ENCODE data around the gene FAM107B. TPM values are rescaled to one million over a fixed set of nuclear protein-coding genes. Genes with fewer than 3 reads are reported as not detected.

The FAM107B gene
- total RNA-seq, 1 experiment from 2014 or later = 41.6 TPM

GRCh38 chr10:14693891-14694290, 80.8 kb downstream of the FAM107B start (continued):
- TF ChIP-seq CTCF (IDR thresholded peaks at IDR 0.05 in 2 of 3, conservative IDR thresholded peaks at IDR 0.05 in 1 of 3; ENCODE audit: borderline replicate concordance in 1 of 3, insufficient read depth in 1 of 3, low read depth in 2 of 3, low read length in 2 of 3) (no peak), EZH2phosphoT487 (IDR thresholded peaks at IDR 0.05; ENCODE audit: borderline replicate concordance) (no peak)

GRCh38 chr10:14692344-14693076, 82.2 kb downstream of the FAM107B start:
- ChIA-PET POLR2A (no interaction called here), CTCF (no interaction called here), RAD21 (ENCODE audit: low non-redundant PET in 1 of 2, low total read pairs in 2 of 2, uncharacterized antibody in 2 of 2, unreplicated experiment in 2 of 2) (no interaction called here)
- no peak overlapping the region for H3K27ac ChIP-seq (ENCODE audit: low read depth, low read length)
- H3K9me3 ChIP-seq (ENCODE audit: control insufficient read depth in 1 of 2, insufficient read depth in 1 of 2, low read depth in 1 of 2, low read length in 2 of 2) = no peaks in the 10 kb centered on the region
- no peaks in the 10 kb centered on the region for H3K36me3 ChIP-seq (ENCODE audit: control insufficient read depth in 1 of 2, insufficient read depth in 2 of 2, low read length in 2 of 2)
- no peaks in the 10 kb centered on the region for H3K4me1 ChIP-seq (ENCODE audit: control insufficient read depth in 1 of 2, insufficient read depth in 2 of 2, low read length in 2 of 2)
- intact Hi-C loops (cut with micrococcal nuclease) = no loop called here
- no peaks in the 10 kb centered on the region for H3K79me2 ChIP-seq (ENCODE audit: insufficient read depth, low read length)
- H3K27me3 ChIP-seq (ENCODE audit: insufficient read depth, low read length) = no peaks in the 10 kb centered on the region
- H3K9ac ChIP-seq (ENCODE audit: low read length) = no peak overlapping the region
- TF ChIP-seq SIN3A (IDR thresholded peaks at IDR 0.05; ENCODE audit: low read depth) (no peak), ATF3 (IDR thresholded peaks at IDR 0.05) (no peak), CTCF (IDR thresholded peaks at IDR 0.05 in 2 of 3, conservative IDR thresholded peaks at IDR 0.05 in 1 of 3; ENCODE audit: borderline replicate concordance in 1 of 3, insufficient read depth in 1 of 3, low read depth in 2 of 3, low read length in 2 of 3) (no peak), EZH2 (IDR thresholded peaks at IDR 0.05) (no peak), POLR2A (IDR thresholded peaks at IDR 0.05; ENCODE audit: borderline replicate concordance, extremely low read depth, insufficient read depth, insufficient read length) (no peak), JUND (IDR thresholded peaks at IDR 0.05) (no peak), EGR1 (IDR thresholded peaks at IDR 0.05; ENCODE audit: low read depth) (no peak), ZNF274 (IDR thresholded peaks at IDR 0.05; ENCODE audit: low read depth, low read length) (no peak), SRF (IDR thresholded peaks at IDR 0.05; ENCODE audit: low read depth) (no peak), CBX3 (IDR thresholded peaks at IDR 0.05; ENCODE audit: low read depth) (no peak)
- DNase-seq (ENCODE audit: low read depth, low spot score) = no peak
- no peak overlapping the region for H3K4me3 ChIP-seq (replicated peaks in 1 of 2; ENCODE audit: low read depth in 1 of 2, low read length in 2 of 2)
- no peaks in the 10 kb centered on the region for H4K20me1 ChIP-seq (ENCODE audit: insufficient read depth)
- no TSS peak for BruUV-seq (replicated peaks)
- no peaks in the 10 kb centered on the region for H3K9me2 ChIP-seq (ENCODE audit: insufficient read depth)
- no peak overlapping the region for H2AFZ ChIP-seq (ENCODE audit: low read depth, low read length, poor library complexity, severe bottlenecking)
- no peak for ATAC-seq
- no peak overlapping the region for H3K4me2 ChIP-seq (ENCODE audit: low read length)
